Uterus (tissue), 2 donors: ENCODE measurements around the gene CPPED1.

ENCODE experiments used
- POLR2A ChIP-seq, 2 donors: fragments of 450-650 bp; IDR thresholded peaks; one replicate each; pipeline ENCODE4 v1.6.1; 2016; ENCODE audit warnings: antibody characterized with exemption in 2 of 2, mild to moderate bottlenecking in 1 of 2, moderate library complexity in 1 of 2
- TF ChIP-seq, protein P1 (sequence below), 4 experiments: fragments of 200-600 bp in 2 of 4; fragments of 450-650 bp in 2 of 4; sonication (generic) in 2 of 4; IDR thresholded peaks; one replicate each; pipeline ENCODE4 v1.5.1; 2016 to 2019; ENCODE audit warnings: antibody characterized with exemption in 4 of 4, mild to moderate bottlenecking in 2 of 4, moderate library complexity in 1 of 4

DNA sequence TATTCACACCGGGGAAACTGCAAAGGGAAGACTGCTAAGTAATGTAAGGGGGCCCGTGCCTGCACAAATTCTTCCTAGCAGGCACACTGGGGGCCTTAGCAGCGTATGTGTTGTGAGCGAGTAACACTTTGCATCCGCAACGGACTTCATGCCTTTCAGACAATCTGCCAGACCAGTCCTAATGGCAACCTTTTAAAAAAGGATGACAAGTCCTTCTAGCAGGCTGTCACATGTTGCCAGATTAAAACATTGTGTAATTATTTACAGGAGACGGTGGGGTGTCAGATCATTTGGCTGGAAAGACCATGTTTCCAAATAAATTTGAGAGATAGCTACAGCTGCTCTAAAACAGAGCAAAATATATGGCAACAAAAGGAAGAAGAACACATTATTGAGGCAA is 46.1 kb downstream of the CPPED1 start:
- TF ChIP-seq, protein P1, sequence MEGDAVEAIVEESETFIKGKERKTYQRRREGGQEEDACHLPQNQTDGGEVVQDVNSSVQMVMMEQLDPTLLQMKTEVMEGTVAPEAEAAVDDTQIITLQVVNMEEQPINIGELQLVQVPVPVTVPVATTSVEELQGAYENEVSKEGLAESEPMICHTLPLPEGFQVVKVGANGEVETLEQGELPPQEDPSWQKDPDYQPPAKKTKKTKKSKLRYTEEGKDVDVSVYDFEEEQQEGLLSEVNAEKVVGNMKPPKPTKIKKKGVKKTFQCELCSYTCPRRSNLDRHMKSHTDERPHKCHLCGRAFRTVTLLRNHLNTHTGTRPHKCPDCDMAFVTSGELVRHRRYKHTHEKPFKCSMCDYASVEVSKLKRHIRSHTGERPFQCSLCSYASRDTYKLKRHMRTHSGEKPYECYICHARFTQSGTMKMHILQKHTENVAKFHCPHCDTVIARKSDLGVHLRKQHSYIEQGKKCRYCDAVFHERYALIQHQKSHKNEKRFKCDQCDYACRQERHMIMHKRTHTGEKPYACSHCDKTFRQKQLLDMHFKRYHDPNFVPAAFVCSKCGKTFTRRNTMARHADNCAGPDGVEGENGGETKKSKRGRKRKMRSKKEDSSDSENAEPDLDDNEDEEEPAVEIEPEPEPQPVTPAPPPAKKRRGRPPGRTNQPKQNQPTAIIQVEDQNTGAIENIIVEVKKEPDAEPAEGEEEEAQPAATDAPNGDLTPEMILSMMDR (IDR thresholded peaks at IDR 0.05), result no peak
- TF ChIP-seq POLR2A (IDR thresholded peaks at IDR 0.05), result no peak
